ENCODE results near the gene RAD18. TPM values are rescaled to one million over a fixed set of nuclear protein-coding genes. Genes with fewer than 3 reads are reported as not detected.

Gene RAD18
- total and polyA plus RNA-seq, 3 experiments from 2014 or later, result 8.9 to 43.3 (median 38.5) TPM

DNA sequence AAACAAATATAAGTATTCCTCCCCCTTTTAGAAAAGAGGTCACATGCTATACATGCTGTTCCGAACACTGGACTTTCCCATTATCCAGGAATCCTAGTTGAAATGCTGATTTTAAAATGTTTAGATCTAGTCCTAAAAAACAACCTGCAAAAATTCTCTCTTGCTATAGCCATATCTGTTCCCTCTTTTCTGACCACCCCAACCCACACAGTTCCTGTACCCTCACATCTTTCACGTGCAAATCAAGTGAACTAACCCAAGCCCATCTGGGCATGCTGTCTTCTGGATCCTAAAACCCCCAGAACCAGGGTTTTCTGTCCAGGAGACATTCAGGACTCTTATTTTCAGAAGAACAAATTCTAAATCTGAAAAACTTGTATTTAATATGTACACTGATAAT lies 67.4 kb downstream of the RAD18 start:
- Mint-ChIP-seq H3K9me3 (no peaks in the 10 kb centered on the region), H3K36me3 (peaks cover 4 to 53% (median 26%) of the 10 kb centered on the region in 3 donors), H3K27ac (peak overlapping the region in 1 of 8 donors; percentile 18), H3K27me3 (no peaks in the 10 kb centered on the region), H3K4me1 (no peaks in the 10 kb centered on the region), H3K4me3 (no peak overlapping the region)
- no peaks in the 10 kb centered on the region for H3K9me3 ChIP-seq (ENCODE audit: low read length)
- H3K36me3 ChIP-seq (ENCODE audit: insufficient read depth, low read length), result no peaks in the 10 kb centered on the region
- POLR2A ChIA-PET, result no interaction called here
- CTCF ChIA-PET, result no interaction called here
- no peak for DNase-seq
- H3K27me3 ChIP-seq (ENCODE audit: insufficient read depth, low read length, poor library complexity, severe bottlenecking), result no peaks in the 10 kb centered on the region
- H3K4me1 ChIP-seq (ENCODE audit: insufficient read depth, low read length), result no peaks in the 10 kb centered on the region
- H3K27ac ChIP-seq (ENCODE audit: low read depth, low read length), result no peak overlapping the region
- H3K4me3 ChIP-seq (ENCODE audit: low read length), result no peak overlapping the region

DNA sequence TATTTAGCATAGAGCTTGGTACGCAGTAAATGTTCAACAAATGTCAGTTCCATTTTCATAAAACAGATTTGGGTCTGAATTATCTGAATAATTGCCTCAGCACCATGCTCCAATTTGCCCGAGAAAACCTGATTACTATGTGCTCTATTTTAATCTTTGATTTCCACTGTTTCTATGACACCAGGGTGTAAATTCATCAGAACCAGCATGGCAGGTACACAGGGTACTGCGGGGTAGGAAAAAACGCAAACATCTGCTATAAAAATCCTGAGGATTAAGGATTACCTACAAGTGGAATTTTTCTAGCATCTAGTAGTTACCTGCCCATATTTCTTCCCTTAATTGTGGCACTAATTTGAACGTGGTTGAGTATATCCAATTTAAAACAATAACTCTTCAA lies 70.3 kb downstream of the RAD18 start:
- H3K27me3 ChIP-seq (ENCODE audit: insufficient read depth, low read length, poor library complexity, severe bottlenecking), result no peaks in the 10 kb centered on the region
- no peak overlapping the region for H3K27ac ChIP-seq (ENCODE audit: low read depth, low read length)
- no peaks in the 10 kb centered on the region for H3K36me3 ChIP-seq (ENCODE audit: insufficient read depth, low read length)
- Mint-ChIP-seq H3K27me3 (no peaks in the 10 kb centered on the region), H3K36me3 (peaks cover 6 to 57% (median 30%) of the 10 kb centered on the region in 3 donors), H3K9me3 (no peaks in the 10 kb centered on the region), H3K27ac (peak overlapping the region in 1 of 8 donors; percentile 29), H3K4me3 (no peak overlapping the region), H3K4me1 (no peaks in the 10 kb centered on the region)
- no peak overlapping the region for H3K4me3 ChIP-seq (ENCODE audit: low read length)
- CTCF ChIA-PET, result no interaction called here
- H3K9me3 ChIP-seq (ENCODE audit: low read length), result no peaks in the 10 kb centered on the region
- no peaks in the 10 kb centered on the region for H3K4me1 ChIP-seq (ENCODE audit: insufficient read depth, low read length)
- POLR2A ChIA-PET, result no interaction called here
- no peak for DNase-seq

DNA sequence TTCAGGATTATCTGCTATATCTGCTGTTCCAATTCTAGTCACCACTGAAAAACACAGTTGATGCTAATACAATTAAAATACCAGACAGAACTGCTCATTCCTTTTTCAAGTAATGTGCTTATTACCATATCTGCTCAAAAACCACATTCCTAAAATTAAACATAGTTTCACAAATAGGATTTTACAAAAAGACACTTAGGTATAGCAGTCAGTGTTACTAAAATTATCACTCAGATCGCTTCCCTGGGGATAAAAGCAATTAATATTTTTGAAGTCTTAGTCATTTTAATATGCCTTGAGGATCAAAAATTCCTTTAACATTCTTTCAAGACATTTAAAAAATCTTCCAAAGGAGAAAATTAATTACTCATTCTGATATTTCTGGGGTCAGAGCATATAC lies 71.5 kb downstream of the RAD18 start:
- no peaks in the 10 kb centered on the region for H3K9me3 Mint-ChIP-seq
- no peak overlapping the region for H3K27ac Mint-ChIP-seq
- Histone ChIP-seq H3K27me3 (ENCODE audit: insufficient read depth, low read length, poor library complexity, severe bottlenecking) (no peaks in the 10 kb centered on the region), H3K27ac (ENCODE audit: low read depth, low read length) (no peak overlapping the region), H3K36me3 (ENCODE audit: insufficient read depth, low read length) (no peaks in the 10 kb centered on the region), H3K4me1 (ENCODE audit: insufficient read depth, low read length) (no peaks in the 10 kb centered on the region), H3K4me3 (ENCODE audit: low read length) (no peak overlapping the region), H3K9me3 (ENCODE audit: low read length) (no peaks in the 10 kb centered on the region)
- H3K36me3 Mint-ChIP-seq, result peaks cover 6 to 59% (median 30%) of the 10 kb centered on the region in 3 donors
- H3K4me3 Mint-ChIP-seq, result no peak overlapping the region
- no peaks in the 10 kb centered on the region for H3K4me1 Mint-ChIP-seq
- ChIA-PET CTCF (no interaction called here), POLR2A (no interaction called here)
- no peak for DNase-seq
- H3K27me3 Mint-ChIP-seq, result no peaks in the 10 kb centered on the region

DNA sequence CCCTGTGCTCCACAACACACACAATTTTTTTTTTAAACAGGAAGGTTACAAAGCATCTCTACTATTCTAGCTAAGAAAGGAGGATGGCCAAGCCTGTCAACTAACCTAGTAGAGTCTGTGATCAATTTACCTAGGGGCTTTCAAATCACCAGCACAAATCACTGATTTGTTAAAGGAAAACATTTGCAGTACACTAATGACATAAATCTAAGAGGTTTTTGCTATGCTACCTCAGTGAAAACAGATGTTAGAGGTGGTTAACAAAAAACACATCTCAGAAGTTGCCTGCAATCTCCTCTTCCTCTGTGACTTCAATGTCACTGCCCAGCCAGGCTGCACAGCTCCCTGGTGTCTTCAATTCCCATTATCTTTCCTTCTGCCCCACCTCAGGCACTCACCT lies 72.0 kb downstream of the RAD18 start:
- Histone ChIP-seq H3K9me3 (ENCODE audit: low read length) (no peaks in the 10 kb centered on the region), H3K27ac (ENCODE audit: low read depth, low read length) (no peak overlapping the region), H3K4me3 (ENCODE audit: low read length) (no peak overlapping the region), H3K27me3 (ENCODE audit: insufficient read depth, low read length, poor library complexity, severe bottlenecking) (no peaks in the 10 kb centered on the region), H3K36me3 (ENCODE audit: insufficient read depth, low read length) (no peaks in the 10 kb centered on the region), H3K4me1 (ENCODE audit: insufficient read depth, low read length) (no peaks in the 10 kb centered on the region)
- no peak overlapping the region for H3K4me3 Mint-ChIP-seq
- H3K4me1 Mint-ChIP-seq, result no peaks in the 10 kb centered on the region
- ChIA-PET POLR2A (no interaction called here), CTCF (no interaction called here)
- H3K27me3 Mint-ChIP-seq, result no peaks in the 10 kb centered on the region
- no peak for DNase-seq
- H3K9me3 Mint-ChIP-seq, result no peaks in the 10 kb centered on the region
- no peak overlapping the region for H3K27ac Mint-ChIP-seq
- peaks cover 6 to 60% (median 32%) of the 10 kb centered on the region in 3 donors for H3K36me3 Mint-ChIP-seq

DNA sequence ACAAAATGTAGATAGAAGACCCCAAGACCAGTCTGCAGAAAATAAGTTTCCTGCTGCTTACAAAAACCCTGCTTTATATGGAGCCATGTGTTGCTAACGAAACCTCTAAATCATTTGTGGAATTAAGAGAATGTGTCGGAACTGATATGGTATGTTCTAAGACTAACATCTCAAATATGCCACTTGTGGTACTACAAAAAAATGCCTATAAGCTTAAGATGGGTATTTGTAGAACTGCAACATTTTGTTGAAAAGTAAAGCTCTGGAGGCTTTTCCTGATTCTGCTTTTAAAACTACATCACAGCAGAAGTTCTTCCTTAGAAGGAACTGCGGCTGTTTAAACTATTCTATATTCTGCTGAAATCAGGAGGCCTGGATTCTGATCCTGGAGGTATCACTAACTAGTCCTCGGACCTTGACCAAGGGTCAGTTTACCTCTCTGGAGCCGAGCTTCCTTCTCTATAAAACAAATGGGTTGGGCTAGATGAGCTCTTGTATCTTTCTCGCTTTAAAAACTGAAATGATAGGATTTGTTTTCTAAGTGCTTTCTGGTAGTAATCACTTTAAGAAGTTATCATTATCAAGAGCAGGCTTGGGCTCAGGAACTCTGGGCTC lies 74.9 kb downstream of the RAD18 start:
- H3K36me3 Mint-ChIP-seq, result peaks cover 21 to 62% (median 33%) of the 10 kb centered on the region in 3 donors
- ChIA-PET POLR2A (no interaction called here), CTCF (no interaction called here)
- no peaks in the 10 kb centered on the region for H3K9me3 Mint-ChIP-seq
- Histone ChIP-seq H3K4me3 (ENCODE audit: low read length) (no peak overlapping the region), H3K27ac (ENCODE audit: low read depth, low read length) (no peak overlapping the region), H3K4me1 (ENCODE audit: insufficient read depth, low read length) (no peaks in the 10 kb centered on the region), H3K36me3 (ENCODE audit: insufficient read depth, low read length) (peaks cover 4% of the 10 kb centered on the region), H3K27me3 (ENCODE audit: insufficient read depth, low read length, poor library complexity, severe bottlenecking) (no peaks in the 10 kb centered on the region), H3K9me3 (ENCODE audit: low read length) (no peaks in the 10 kb centered on the region)
- no peak overlapping the region for H3K27ac Mint-ChIP-seq
- H3K4me3 Mint-ChIP-seq, result no peak overlapping the region
- H3K27me3 Mint-ChIP-seq, result no peaks in the 10 kb centered on the region
- no peak for DNase-seq
- H3K4me1 Mint-ChIP-seq, result no peaks in the 10 kb centered on the region

DNA sequence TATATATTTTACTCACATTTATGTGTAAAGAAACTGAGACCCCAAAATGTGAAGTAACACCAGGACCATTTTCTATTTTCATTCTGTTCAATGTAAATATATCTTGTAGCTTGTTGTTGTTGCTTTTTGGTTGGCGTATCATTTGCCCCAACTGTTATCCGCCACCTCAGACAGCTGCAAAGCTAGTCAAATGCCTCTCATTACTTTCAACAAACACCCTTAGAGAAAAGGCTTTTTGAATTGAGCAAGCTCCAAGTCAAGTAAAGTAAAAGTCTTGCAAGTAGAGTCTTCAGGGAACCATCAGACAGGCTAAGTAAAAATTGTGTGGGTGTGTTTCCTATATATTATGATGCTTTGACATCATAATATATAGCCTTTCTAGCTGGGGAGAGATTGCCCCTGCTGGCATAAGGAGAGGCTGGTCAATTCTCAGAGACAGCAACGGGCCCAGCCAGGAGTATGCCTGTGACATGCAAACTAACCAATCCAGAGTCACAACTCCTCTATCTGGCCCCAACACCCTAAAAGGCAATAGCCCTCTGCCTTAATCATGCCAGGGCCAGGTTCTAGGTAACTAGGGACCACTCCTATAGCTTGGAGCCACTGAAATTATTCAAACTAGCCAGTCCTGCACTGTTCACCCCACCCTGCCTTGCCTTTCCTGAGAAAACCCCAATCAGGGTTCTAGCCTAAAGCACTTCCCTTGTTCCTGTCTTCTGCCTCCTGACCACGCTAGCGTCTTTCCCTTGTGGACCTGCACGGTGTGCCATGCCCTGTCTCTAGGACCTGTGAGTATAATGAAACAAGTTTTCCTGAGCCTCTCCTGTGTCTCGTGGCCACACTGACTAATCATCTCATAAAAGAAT lies 75.6 kb downstream of the RAD18 start:
- H3K27ac Mint-ChIP-seq, result no peak overlapping the region
- no peak overlapping the region for H3K4me3 Mint-ChIP-seq
- DNase-seq, result no peak
- H3K9me3 Mint-ChIP-seq, result no peaks in the 10 kb centered on the region
- Histone ChIP-seq H3K36me3 (ENCODE audit: insufficient read depth, low read length) (peaks cover 4% of the 10 kb centered on the region), H3K4me3 (ENCODE audit: low read length) (no peak overlapping the region), H3K9me3 (ENCODE audit: low read length) (no peaks in the 10 kb centered on the region), H3K4me1 (ENCODE audit: insufficient read depth, low read length) (no peaks in the 10 kb centered on the region), H3K27ac (ENCODE audit: low read depth, low read length) (no peak overlapping the region), H3K27me3 (ENCODE audit: insufficient read depth, low read length, poor library complexity, severe bottlenecking) (no peaks in the 10 kb centered on the region)
- POLR2A ChIA-PET, result no interaction called here
- H3K4me1 Mint-ChIP-seq, result no peaks in the 10 kb centered on the region
- no peaks in the 10 kb centered on the region for H3K27me3 Mint-ChIP-seq
- CTCF ChIA-PET, result no interaction called here
- peaks cover 22 to 62% (median 35%) of the 10 kb centered on the region in 3 donors for H3K36me3 Mint-ChIP-seq

DNA sequence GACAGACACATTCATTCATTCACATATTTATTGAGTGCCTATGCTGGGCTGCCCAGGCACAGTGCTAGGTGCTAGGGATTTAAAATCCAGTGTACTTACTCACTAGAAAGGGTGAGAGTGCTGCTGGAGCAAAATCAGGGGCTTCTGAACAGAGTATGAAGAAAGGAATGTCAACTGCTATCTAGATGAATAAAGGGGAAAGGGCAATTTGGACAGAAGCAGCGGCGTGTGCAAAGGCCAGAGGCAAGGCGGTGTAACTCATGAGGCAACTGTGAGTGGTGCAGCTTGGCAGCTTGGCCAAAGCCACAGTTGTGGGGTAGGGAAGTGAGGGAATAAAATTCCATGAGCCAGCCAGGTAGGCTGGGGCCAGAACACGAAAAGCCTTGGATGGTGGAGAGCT lies 76.7 kb downstream of the RAD18 start:
- Histone ChIP-seq H3K27me3 (ENCODE audit: insufficient read depth, low read length, poor library complexity, severe bottlenecking) (no peaks in the 10 kb centered on the region), H3K27ac (ENCODE audit: low read depth, low read length) (no peak overlapping the region), H3K36me3 (ENCODE audit: insufficient read depth, low read length) (peaks cover 4% of the 10 kb centered on the region), H3K4me1 (ENCODE audit: insufficient read depth, low read length) (no peaks in the 10 kb centered on the region), H3K9me3 (ENCODE audit: low read length) (no peaks in the 10 kb centered on the region), H3K4me3 (ENCODE audit: low read length) (no peak overlapping the region)
- H3K36me3 Mint-ChIP-seq, result peaks cover 22 to 62% (median 33%) of the 10 kb centered on the region in 3 donors
- no peaks in the 10 kb centered on the region for H3K27me3 Mint-ChIP-seq
- DNase-seq, result no peak
- no peak overlapping the region for H3K4me3 Mint-ChIP-seq
- H3K4me1 Mint-ChIP-seq, result no peaks in the 10 kb centered on the region
- CTCF ChIA-PET, result no interaction called here
- H3K9me3 Mint-ChIP-seq, result no peaks in the 10 kb centered on the region
- POLR2A ChIA-PET, result no interaction called here
- H3K27ac Mint-ChIP-seq, result peak overlapping the region in 2 of 8 donors; percentile 39 to 74

DNA sequence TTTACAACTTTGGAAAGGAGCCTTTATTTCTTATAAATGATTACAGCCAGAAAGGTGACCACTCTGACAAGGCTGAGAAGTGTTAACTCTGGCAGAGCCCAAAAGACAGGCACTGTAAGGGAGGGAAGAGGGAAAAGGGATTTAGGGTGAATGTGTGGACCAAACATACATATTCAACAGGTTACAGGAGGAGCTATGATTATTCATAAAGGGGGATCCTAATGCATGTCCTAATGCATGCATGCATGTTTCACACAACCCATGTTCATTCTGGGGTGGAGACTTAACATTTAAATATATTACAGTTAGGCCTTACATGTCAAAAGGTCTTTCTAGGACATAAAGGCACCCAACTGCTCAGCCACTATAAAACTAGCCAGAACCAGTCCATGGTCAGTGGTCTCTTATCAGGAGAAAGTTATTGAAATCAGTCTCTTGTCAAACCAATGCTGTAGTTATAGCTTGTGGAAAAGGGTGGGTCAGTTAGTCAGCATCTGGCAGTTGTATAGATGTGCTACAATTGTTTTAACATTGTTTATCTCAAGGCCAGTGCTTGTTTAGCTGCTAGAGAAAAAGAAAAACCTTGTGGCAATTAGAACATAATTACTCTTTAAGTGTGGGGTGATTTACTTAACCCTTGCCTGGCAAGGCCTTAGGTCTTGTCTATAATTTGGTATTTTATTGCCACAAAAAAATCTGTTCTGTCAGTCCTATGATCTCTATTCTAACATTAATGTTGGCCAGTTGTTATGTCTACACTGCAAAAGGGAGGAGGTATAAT lies 77.5 kb downstream of the RAD18 start:
- Histone ChIP-seq H3K36me3 (ENCODE audit: insufficient read depth, low read length) (peaks cover 4% of the 10 kb centered on the region), H3K27me3 (ENCODE audit: insufficient read depth, low read length, poor library complexity, severe bottlenecking) (no peaks in the 10 kb centered on the region), H3K9me3 (ENCODE audit: low read length) (no peaks in the 10 kb centered on the region), H3K4me3 (ENCODE audit: low read length) (no peak overlapping the region), H3K4me1 (ENCODE audit: insufficient read depth, low read length) (no peaks in the 10 kb centered on the region), H3K27ac (ENCODE audit: low read depth, low read length) (no peak overlapping the region)
- ChIA-PET POLR2A (no interaction called here), CTCF (no interaction called here)
- H3K36me3 Mint-ChIP-seq, result peaks cover 24 to 69% (median 38%) of the 10 kb centered on the region in 3 donors
- no peak overlapping the region for H3K4me3 Mint-ChIP-seq
- H3K27ac Mint-ChIP-seq, result no peak overlapping the region
- H3K4me1 Mint-ChIP-seq, result no peaks in the 10 kb centered on the region
- no peaks in the 10 kb centered on the region for H3K9me3 Mint-ChIP-seq
- H3K27me3 Mint-ChIP-seq, result no peaks in the 10 kb centered on the region
- no peak for DNase-seq
